Stimulated activated CD4-positive, alpha-beta T cell treated with anti-CD3 and anti-CD28 coated beads, Interleukin-1b, Interleukin-23, amount 100 ng/mL, for 4 hours (primary cell): ENCODE data around the gene PRH1.

Experiments
- DNase-seq, 2 donors: peaks; one replicate each; pipeline ENCODE4 v3.0.0-alpha.2; 2020; ENCODE audit warnings: low read depth in 2 of 2

The PRH1 gene

DNA sequence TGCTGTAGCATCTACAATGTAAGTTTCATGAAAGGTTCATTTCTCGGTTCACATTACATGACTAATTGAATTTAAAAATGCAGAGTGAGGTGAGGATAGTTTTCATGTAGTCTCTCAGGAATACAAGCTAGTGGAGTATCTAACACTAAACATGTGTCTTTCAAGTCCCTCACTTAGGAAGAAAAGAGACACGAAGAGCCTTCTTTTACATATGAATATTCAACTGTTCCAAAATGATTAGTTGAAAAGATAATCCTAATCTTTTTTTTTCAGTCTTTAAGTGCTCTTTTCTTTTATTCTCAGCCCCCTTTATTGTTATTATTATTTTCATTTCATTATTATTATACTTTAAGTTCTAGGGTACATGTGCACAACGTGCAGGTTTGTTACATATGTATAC is 45.6 kb downstream of the PRH1 start:
- no peak for DNase-seq
